ENCODE data around the gene ZNF275.

ZNF275 gene

GRCh38 chrX:153307276-153308178, 26.4 kb upstream of the ZNF275 start:
- intact Hi-C loops (cut with DNase I; ENCODE audit: low total_unique reads) = no loop called here
- H3K27ac ChIP-seq = no peak overlapping the region

DNA sequence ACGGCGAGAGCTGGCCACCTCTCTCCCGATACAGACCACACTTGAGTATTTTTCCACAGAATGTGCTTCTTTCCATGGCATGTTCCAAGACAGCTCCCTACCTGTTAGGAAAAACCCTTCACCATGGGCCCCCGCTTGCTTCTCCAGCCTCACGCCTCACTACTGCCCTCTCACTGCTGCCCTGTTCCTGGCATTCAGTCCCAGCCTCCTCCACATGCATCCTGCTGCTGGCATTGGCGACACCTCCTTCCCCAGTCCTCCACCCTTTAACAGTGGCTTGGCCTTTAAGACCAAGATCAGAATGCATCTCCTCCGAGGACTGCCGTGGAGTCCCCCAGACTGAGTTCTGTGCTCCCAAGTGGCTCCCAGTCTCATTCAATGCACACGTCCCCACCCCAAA, 23.1 kb upstream of the ZNF275 start:
- H3K27ac ChIP-seq = no peak overlapping the region
- TF ChIP-seq, protein P1, sequence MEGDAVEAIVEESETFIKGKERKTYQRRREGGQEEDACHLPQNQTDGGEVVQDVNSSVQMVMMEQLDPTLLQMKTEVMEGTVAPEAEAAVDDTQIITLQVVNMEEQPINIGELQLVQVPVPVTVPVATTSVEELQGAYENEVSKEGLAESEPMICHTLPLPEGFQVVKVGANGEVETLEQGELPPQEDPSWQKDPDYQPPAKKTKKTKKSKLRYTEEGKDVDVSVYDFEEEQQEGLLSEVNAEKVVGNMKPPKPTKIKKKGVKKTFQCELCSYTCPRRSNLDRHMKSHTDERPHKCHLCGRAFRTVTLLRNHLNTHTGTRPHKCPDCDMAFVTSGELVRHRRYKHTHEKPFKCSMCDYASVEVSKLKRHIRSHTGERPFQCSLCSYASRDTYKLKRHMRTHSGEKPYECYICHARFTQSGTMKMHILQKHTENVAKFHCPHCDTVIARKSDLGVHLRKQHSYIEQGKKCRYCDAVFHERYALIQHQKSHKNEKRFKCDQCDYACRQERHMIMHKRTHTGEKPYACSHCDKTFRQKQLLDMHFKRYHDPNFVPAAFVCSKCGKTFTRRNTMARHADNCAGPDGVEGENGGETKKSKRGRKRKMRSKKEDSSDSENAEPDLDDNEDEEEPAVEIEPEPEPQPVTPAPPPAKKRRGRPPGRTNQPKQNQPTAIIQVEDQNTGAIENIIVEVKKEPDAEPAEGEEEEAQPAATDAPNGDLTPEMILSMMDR (IDR thresholded peaks at IDR 0.05) = no peak
- H3K4me1 ChIP-seq = no peaks in the 10 kb centered on the region
- H3K9me3 ChIP-seq = no peaks in the 10 kb centered on the region
- intact Hi-C loops (cut with DNase I; ENCODE audit: low total_unique reads) = no loop called here
- no peak overlapping the region for H3K4me3 ChIP-seq
- H3K27me3 ChIP-seq = no peaks in the 10 kb centered on the region
- no peak for DNase-seq
- H3K36me3 ChIP-seq = no peaks in the 10 kb centered on the region

More at GRCh38 chrX:153307276-153308178, 26.4 kb upstream of the ZNF275 start:
- no peaks in the 10 kb centered on the region for H3K4me1 ChIP-seq
- no peaks in the 10 kb centered on the region for H3K36me3 ChIP-seq
- H3K27me3 ChIP-seq = no peaks in the 10 kb centered on the region
- no peaks in the 10 kb centered on the region for H3K9me3 ChIP-seq
- no peak for DNase-seq
- TF ChIP-seq, protein P1 (IDR thresholded peaks at IDR 0.05) = no peak
- H3K4me3 ChIP-seq = no peak overlapping the region

DNA sequence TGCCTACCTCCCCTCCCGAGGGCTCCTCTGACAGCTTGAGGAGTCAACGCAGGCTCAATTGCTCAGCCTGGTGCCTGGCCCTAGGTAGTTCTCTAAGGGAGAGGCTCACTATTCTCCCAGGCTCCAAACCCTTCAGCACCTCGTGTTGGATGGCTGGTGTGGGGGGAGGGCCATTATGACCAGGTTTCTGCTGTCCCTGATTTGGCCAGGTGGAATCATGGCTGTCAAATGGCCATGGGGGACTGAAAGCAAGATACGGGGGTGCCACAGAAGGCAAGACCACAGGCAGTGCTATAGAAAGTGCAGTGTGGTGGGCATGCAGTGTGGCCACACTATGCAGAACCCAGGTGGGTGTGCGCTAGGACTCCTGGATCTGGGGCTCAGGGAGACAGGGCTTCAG, 21.9 kb upstream of the ZNF275 start:
- no peaks in the 10 kb centered on the region for H3K9me3 ChIP-seq
- H3K27me3 ChIP-seq = no peaks in the 10 kb centered on the region
- H3K4me1 ChIP-seq = no peaks in the 10 kb centered on the region
- DNase-seq = no peak
- TF ChIP-seq, protein P1 (IDR thresholded peaks at IDR 0.05) = no peak
- H3K36me3 ChIP-seq = no peaks in the 10 kb centered on the region
- intact Hi-C loops (cut with DNase I; ENCODE audit: low total_unique reads) = no loop called here
- H3K4me3 ChIP-seq = no peak overlapping the region
- H3K27ac ChIP-seq = no peak overlapping the region

- Histone ChIP-seq H3K36me3 (no peaks in the 10 kb centered on the region), H3K4me1 (no peaks in the 10 kb centered on the region), H3K9me3 (no peaks in the 10 kb centered on the region), H3K27ac (no peak overlapping the region), H3K4me3 (no peak overlapping the region), H3K27me3 (no peaks in the 10 kb centered on the region)
- intact Hi-C loops (cut with DNase I; ENCODE audit: low total_unique reads) = no loop called here
- TF ChIP-seq, protein P1 (IDR thresholded peaks at IDR 0.05) = no peak
- no peak for DNase-seq
Observed at GRCh38 chrX:153312842-153313241, 21.1 kb upstream of the ZNF275 start.

GRCh38 chrX:153317306-153317705, 16.6 kb upstream of the ZNF275 start:
- Histone ChIP-seq H3K36me3 (no peaks in the 10 kb centered on the region), H3K9me3 (no peaks in the 10 kb centered on the region), H3K27me3 (peaks cover 0 to 7% of the 10 kb centered on the region in 2 donors), H3K4me3 (no peak overlapping the region), H3K27ac (no peak overlapping the region), H3K4me1 (no peaks in the 10 kb centered on the region)
- no peak for DNase-seq
- TF ChIP-seq, protein P1 (IDR thresholded peaks at IDR 0.05) = no peak
- intact Hi-C loops (cut with DNase I; ENCODE audit: low total_unique reads) = no loop called here
